ENCODE results near the gene TMEM150B. TPM values are rescaled to one million over a fixed set of nuclear protein-coding genes. Genes with fewer than 3 reads are reported as not detected.

TMEM150B gene
- total and polyA plus RNA-seq, 2 of the 13 experiments (the other 11 are each of a cell fraction or from before 2014, with no cell fraction given), result 1.3 to 1.8 TPM

- TF ChIP-seq, protein P1, sequence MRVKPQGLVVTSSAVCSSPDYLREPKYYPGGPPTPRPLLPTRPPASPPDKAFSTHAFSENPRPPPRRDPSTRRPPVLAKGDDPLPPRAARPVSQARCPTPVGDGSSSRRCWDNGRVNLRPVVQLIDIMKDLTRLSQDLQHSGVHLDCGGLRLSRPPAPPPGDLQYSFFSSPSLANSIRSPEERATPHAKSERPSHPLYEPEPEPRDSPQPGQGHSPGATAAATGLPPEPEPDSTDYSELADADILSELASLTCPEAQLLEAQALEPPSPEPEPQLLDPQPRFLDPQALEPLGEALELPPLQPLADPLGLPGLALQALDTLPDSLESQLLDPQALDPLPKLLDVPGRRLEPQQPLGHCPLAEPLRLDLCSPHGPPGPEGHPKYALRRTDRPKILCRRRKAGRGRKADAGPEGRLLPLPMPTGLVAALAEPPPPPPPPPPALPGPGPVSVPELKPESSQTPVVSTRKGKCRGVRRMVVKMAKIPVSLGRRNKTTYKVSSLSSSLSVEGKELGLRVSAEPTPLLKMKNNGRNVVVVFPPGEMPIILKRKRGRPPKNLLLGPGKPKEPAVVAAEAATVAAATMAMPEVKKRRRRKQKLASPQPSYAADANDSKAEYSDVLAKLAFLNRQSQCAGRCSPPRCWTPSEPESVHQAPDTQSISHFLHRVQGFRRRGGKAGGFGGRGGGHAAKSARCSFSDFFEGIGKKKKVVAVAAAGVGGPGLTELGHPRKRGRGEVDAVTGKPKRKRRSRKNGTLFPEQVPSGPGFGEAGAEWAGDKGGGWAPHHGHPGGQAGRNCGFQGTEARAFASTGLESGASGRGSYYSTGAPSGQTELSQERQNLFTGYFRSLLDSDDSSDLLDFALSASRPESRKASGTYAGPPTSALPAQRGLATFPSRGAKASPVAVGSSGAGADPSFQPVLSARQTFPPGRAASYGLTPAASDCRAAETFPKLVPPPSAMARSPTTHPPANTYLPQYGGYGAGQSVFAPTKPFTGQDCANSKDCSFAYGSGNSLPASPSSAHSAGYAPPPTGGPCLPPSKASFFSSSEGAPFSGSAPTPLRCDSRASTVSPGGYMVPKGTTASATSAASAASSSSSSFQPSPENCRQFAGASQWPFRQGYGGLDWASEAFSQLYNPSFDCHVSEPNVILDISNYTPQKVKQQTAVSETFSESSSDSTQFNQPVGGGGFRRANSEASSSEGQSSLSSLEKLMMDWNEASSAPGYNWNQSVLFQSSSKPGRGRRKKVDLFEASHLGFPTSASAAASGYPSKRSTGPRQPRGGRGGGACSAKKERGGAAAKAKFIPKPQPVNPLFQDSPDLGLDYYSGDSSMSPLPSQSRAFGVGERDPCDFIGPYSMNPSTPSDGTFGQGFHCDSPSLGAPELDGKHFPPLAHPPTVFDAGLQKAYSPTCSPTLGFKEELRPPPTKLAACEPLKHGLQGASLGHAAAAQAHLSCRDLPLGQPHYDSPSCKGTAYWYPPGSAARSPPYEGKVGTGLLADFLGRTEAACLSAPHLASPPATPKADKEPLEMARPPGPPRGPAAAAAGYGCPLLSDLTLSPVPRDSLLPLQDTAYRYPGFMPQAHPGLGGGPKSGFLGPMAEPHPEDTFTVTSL (CRISPR knock-in tag; IDR thresholded peaks at IDR 0.05; ENCODE audit: borderline replicate concordance), result no peak
- TF ChIP-seq SP4 (CRISPR knock-in tag; IDR thresholded peaks at IDR 0.05), result peak; percentile 95
- TF ChIP-seq HOXD1 (CRISPR knock-in tag; IDR thresholded peaks at IDR 0.05), result no peak
- TF ChIP-seq ZBTB21 (CRISPR knock-in tag; IDR thresholded peaks at IDR 0.05), result peak; percentile 56; the same call in 1 of the 2 replicates
- TF ChIP-seq USF2 (IDR thresholded peaks at IDR 0.05; ENCODE audit: low read depth, low read length), result no peak
- TF ChIP-seq USF2 (CRISPR knock-in tag; IDR thresholded peaks at IDR 0.05; ENCODE audit: borderline replicate concordance), result no peak
- TF ChIP-seq ZNF780A (CRISPR knock-in tag; IDR thresholded peaks at IDR 0.05), result no peak
- no peak for TF ChIP-seq ZNF550 (CRISPR knock-in tag; IDR thresholded peaks at IDR 0.05; ENCODE audit: borderline replicate concordance)
- TF ChIP-seq MTF1 (CRISPR knock-in tag; IDR thresholded peaks at IDR 0.05), result no peak
- TF ChIP-seq IKZF4 (CRISPR knock-in tag; IDR thresholded peaks at IDR 0.05; ENCODE audit: borderline replicate concordance, low read depth, not compliant biosample characterization), result no peak
- TF ChIP-seq ZNF382 (CRISPR knock-in tag; IDR thresholded peaks at IDR 0.05; ENCODE audit: borderline replicate concordance), result no peak
- TF ChIP-seq ZNF788 (CRISPR knock-in tag; IDR thresholded peaks at IDR 0.05; ENCODE audit: borderline replicate concordance), result peak; percentile 71; the same call in 1 of the 2 replicates
- TF ChIP-seq, protein P2, sequence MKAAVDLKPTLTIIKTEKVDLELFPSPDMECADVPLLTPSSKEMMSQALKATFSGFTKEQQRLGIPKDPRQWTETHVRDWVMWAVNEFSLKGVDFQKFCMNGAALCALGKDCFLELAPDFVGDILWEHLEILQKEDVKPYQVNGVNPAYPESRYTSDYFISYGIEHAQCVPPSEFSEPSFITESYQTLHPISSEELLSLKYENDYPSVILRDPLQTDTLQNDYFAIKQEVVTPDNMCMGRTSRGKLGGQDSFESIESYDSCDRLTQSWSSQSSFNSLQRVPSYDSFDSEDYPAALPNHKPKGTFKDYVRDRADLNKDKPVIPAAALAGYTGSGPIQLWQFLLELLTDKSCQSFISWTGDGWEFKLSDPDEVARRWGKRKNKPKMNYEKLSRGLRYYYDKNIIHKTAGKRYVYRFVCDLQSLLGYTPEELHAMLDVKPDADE (CRISPR knock-in tag; IDR thresholded peaks at IDR 0.05), result no peak
- TF ChIP-seq, protein P3, sequence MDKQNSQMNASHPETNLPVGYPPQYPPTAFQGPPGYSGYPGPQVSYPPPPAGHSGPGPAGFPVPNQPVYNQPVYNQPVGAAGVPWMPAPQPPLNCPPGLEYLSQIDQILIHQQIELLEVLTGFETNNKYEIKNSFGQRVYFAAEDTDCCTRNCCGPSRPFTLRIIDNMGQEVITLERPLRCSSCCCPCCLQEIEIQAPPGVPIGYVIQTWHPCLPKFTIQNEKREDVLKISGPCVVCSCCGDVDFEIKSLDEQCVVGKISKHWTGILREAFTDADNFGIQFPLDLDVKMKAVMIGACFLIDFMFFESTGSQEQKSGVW (CRISPR knock-in tag; IDR thresholded peaks at IDR 0.05; ENCODE audit: borderline replicate concordance), result 0 out of 2 replicates have a peak, but pooled peaks have one; percentile 59
- TF ChIP-seq ZSCAN21 (CRISPR knock-in tag; IDR thresholded peaks at IDR 0.05; ENCODE audit: borderline replicate concordance), result no peak
- no peak for TF ChIP-seq ZNF496 (CRISPR knock-in tag; IDR thresholded peaks at IDR 0.05; ENCODE audit: insufficient replicate concordance)
- TF ChIP-seq MLLT10 (CRISPR knock-in tag; IDR thresholded peaks at IDR 0.05), result no peak
Measured at GRCh38 chr19:55279770-55280643, 45.1 kb downstream of the TMEM150B start, which contains the start of gene HSPBP1 (continued).

Measured in HepG2 (cell line).